Pancreas (tissue), 10 donors: ENCODE results near the gene ZNF608. TPM values are rescaled to one million over a fixed set of nuclear protein-coding genes. Genes with fewer than 3 reads are reported as not detected.

ENCODE experiments used
- ATAC-seq, 4 donors: fragments of 200-7000 bp; cut with Tn5 transposase; one replicate each; pipeline versions ENCODE4 v1.8.0 to v1.9.1; 2020; ENCODE audit warnings: mild to moderate bottlenecking in 4 of 4, moderate library complexity in 4 of 4
- DNase-seq, 6 donors: peaks; one replicate each; pipeline ENCODE4 v3.0.0-alpha.2; 2020
- FAIRE-seq: peaks from 2 replicates; lab custom pipeline; 2012; peaks lifted over from hg19 to GRCh38; lab: Jason Lieb, UNC
- H3K27ac ChIP-seq, 4 donors: fragments of 200-600 bp; sonication (generic); 1 replicate in 3 of 4; 2 replicates in 1 of 4; pipeline versions ENCODE4 v1.5.0 to v1.8.0; 2020
- H3K27me3 ChIP-seq, 4 donors: fragments of 200-600 bp; one replicate each; pipeline ENCODE4 v1.8.0; 2021
- H3K36me3 ChIP-seq, 3 donors: fragments of 200-600 bp; sonication (generic) in 1 of 3; one replicate each; pipeline versions ENCODE4 v1.5.0 to v1.8.0; 2020 to 2021
- H3K4me1 ChIP-seq, 3 donors: fragments of 200-600 bp; one replicate each; pipeline ENCODE4 v1.8.0; 2021
- H3K4me3 ChIP-seq, 4 donors: fragments of 200-600 bp; sonication (generic) in 2 of 4; one replicate each; pipeline versions ENCODE4 v1.5.0 to v1.8.0; 2020 to 2021
- H3K9me3 ChIP-seq, 4 donors: fragments of 200-600 bp; one replicate each; pipeline ENCODE4 v1.8.0; 2021
- CTCF ChIP-seq, 4 donors: fragments of 200-600 bp; sonication (generic) in 3 of 4; IDR thresholded peaks; one replicate each; pipeline versions ENCODE4 v1.5.0 to v1.8.0; 2021; ENCODE audit warnings: antibody characterized with exemption in 4 of 4
- WGBS, 2 donors: extraction: QIAGEN DNeasy Blood & Tissue Kit; methylation state at CpG; one replicate each; pipeline ENCODE4 v1.1.7; 2013; 5-methylcytosine and 5-hydroxymethylcytosine counted together
- intact Hi-C, 3 donors: fragments of 100-400 bp; cut with DNase I; formaldehyde crosslinking; loops; one replicate each; pipeline versions ENCODE4 v1.11.1 to v1.14.2; 2022
- polyA plus RNA-seq, 2 donors: library from polyadenylated mRNA; stranded (reverse); fragments of 200-250 nt; gene quantifications; one replicate each; pipeline ENCODE4 v1.2.3, GENCODE V29; 2013
- total RNA-seq, 6 donors: library from RNA; stranded (reverse); fragmentation: NEBNext Ultra II Directional in 4 of 6; extraction: Animal tissue kit (Norgen Biotek cat#: 25700) in 4 of 6; gene quantifications; one replicate each; pipeline versions ENCODE4 v1.2.1 to v1.2.4, GENCODE V29; 2021 to 2023
- donor health status: healthy with polysubstance abuse.
- donor health status: DM: no; HTN: no; CAD: no; lungs with moderate emphysema.
- donor health status: DM: no; HTN: no; CAD: no.
- donor health status: control.
- donor health status: control.
- donor health status: Bipolar disorder and iron deficiency.
- donor health status: DM: yes; HTN: yes; CAD: no.
- donor health status: DM: no; HTN: no; CAD: no.
- donor health status: DM: no; HTN: no; CAD: no.
- donor health status: DM: yes; HTN: yes; CAD: no.

Gene ZNF608
- total and polyA plus RNA-seq, 8 donors = 9.3 to 21.6 (median 12.3) TPM

GRCh38 chr5:124704594-124705284, 41.7 kb downstream of the ZNF608 start:
- H3K4me3 ChIP-seq = no peak overlapping the region
- FAIRE-seq (no peak), DNase-seq (no peak), ATAC-seq (no peak)
- H3K4me1 ChIP-seq = peaks cover 11 to 30% (median 21%) of the 10 kb centered on the region in 3 donors
- no peak overlapping the region for H3K27ac ChIP-seq
- H3K9me3 ChIP-seq = no peaks in the 10 kb centered on the region
- WGBS, 2 donors = 42 to 51% methylated on average over 6 of the region's 6 CpGs
- TF ChIP-seq CTCF (IDR thresholded peaks at IDR 0.05) = no peak
- intact Hi-C loops = no loop called here
- H3K36me3 ChIP-seq = no peaks in the 10 kb centered on the region
- H3K27me3 ChIP-seq = no peaks in the 10 kb centered on the region

GRCh38 chr5:124703995-124704394, 42.4 kb downstream of the ZNF608 start:
- WGBS, 2 donors = 91 to 95% methylated on average over 4 of the region's 4 CpGs
- Histone ChIP-seq H3K27ac (no peak overlapping the region), H3K27me3 (no peaks in the 10 kb centered on the region), H3K4me1 (peaks cover 11 to 29% (median 25%) of the 10 kb centered on the region in 3 donors), H3K4me3 (no peak overlapping the region), H3K36me3 (no peaks in the 10 kb centered on the region), H3K9me3 (no peaks in the 10 kb centered on the region)
- no peak for TF ChIP-seq CTCF (IDR thresholded peaks at IDR 0.05)
- FAIRE-seq (no peak), DNase-seq (no peak), ATAC-seq (no peak)
- intact Hi-C loops = no loop called here

- ATAC-seq (no peak), DNase-seq (no peak), FAIRE-seq (no peak)
- no peaks in the 10 kb centered on the region for H3K36me3 ChIP-seq
- TF ChIP-seq CTCF (IDR thresholded peaks at IDR 0.05) = no peak
- H3K4me3 ChIP-seq = no peak overlapping the region
- no peaks in the 10 kb centered on the region for H3K9me3 ChIP-seq
- peaks cover 21 to 32% (median 31%) of the 10 kb centered on the region in 3 donors for H3K4me1 ChIP-seq
- no peak overlapping the region for H3K27ac ChIP-seq
- intact Hi-C loops = no loop called here
- WGBS, 2 donors = 21 to 30% methylated on average over 2 of the region's 2 CpGs
- no peaks in the 10 kb centered on the region for H3K27me3 ChIP-seq
Observed at GRCh38 chr5:124702525-124702924, 43.9 kb downstream of the ZNF608 start.

- no peak overlapping the region for H3K27ac ChIP-seq
- 86 to 87% methylated on average over 6 of the region's 6 CpGs for WGBS, 2 donors
- intact Hi-C loops = no loop called here
- FAIRE-seq (no peak), DNase-seq (no peak), ATAC-seq (no peak)
- peaks cover 21 to 27% (median 26%) of the 10 kb centered on the region in 3 donors for H3K4me1 ChIP-seq
- no peaks in the 10 kb centered on the region for H3K36me3 ChIP-seq
- no peaks in the 10 kb centered on the region for H3K27me3 ChIP-seq
- H3K4me3 ChIP-seq = no peak overlapping the region
- H3K9me3 ChIP-seq = no peaks in the 10 kb centered on the region
- TF ChIP-seq CTCF (IDR thresholded peaks at IDR 0.05) = no peak
Observed at GRCh38 chr5:124701873-124702425, 44.5 kb downstream of the ZNF608 start.

- Histone ChIP-seq H3K27me3 (no peaks in the 10 kb centered on the region), H3K4me1 (peaks cover 15 to 27% (median 18%) of the 10 kb centered on the region in 3 donors), H3K4me3 (no peak overlapping the region), H3K27ac (peak overlapping the region in 1 of 4 donors; percentile 34), H3K9me3 (no peaks in the 10 kb centered on the region), H3K36me3 (no peaks in the 10 kb centered on the region)
- 74 to 76% methylated on average over 9 of the region's 9 CpGs for WGBS, 2 donors
- ATAC-seq (no peak), FAIRE-seq (no peak), DNase-seq (no peak)
- TF ChIP-seq CTCF (IDR thresholded peaks at IDR 0.05) = no peak
- intact Hi-C loops = no loop called here
Observed at GRCh38 chr5:124701016-124701415, 45.4 kb downstream of the ZNF608 start.
